T follicular helper cell (primary cell): ENCODE results near the gene PEAK3.

Experiments used
- DNase-seq: peaks from one replicate; pipeline ENCODE4 v3.0.0-alpha.2; 2020; ENCODE audit warnings: low read depth

Gene PEAK3

GRCh38 chr19:2249880-2250765 lies 31.9 kb downstream of the PEAK3 start:
- DNase-seq = no peak

GRCh38 chr19:2249010-2249866 lies 32.7 kb downstream of the PEAK3 start, which contains the start of gene AMH:
TSS of gene AMH (plus strand) at chr19:2249323. CDS start at chr19:2249333, 10 bp downstream.
- no peak for DNase-seq

GRCh38 chr19:2248136-2249009 lies 33.6 kb downstream of the PEAK3 start:
- DNase-seq = no peak

GRCh38 chr19:2247433-2248101 lies 34.4 kb downstream of the PEAK3 start:
- DNase-seq = no peak

- DNase-seq = no peak
Observed at GRCh38 chr19:2246801-2247361, 35.1 kb downstream of the PEAK3 start.

GRCh38 chr19:2246014-2246620 lies 35.9 kb downstream of the PEAK3 start:
- DNase-seq = no peak

- DNase-seq = no peak
Observed at GRCh38 chr19:2245273-2245672, 36.7 kb downstream of the PEAK3 start.

- DNase-seq = no peak
Observed at GRCh38 chr19:2244486-2244885, 37.5 kb downstream of the PEAK3 start.

GRCh38 chr19:2244125-2244411 lies 37.9 kb downstream of the PEAK3 start:
- DNase-seq = no peak

GRCh38 chr19:2243274-2244124 lies 38.5 kb downstream of the PEAK3 start:
- no peak for DNase-seq

- no peak for DNase-seq
Observed at GRCh38 chr19:2242816-2243215, 39.2 kb downstream of the PEAK3 start.

- DNase-seq = no peak
Observed at GRCh38 chr19:2242092-2242537, 39.9 kb downstream of the PEAK3 start.

GRCh38 chr19:2240881-2241760 lies 40.9 kb downstream of the PEAK3 start:
- DNase-seq = no peak

GRCh38 chr19:2239771-2240770 lies 41.9 kb downstream of the PEAK3 start:
- peak; percentile 33 for DNase-seq

GRCh38 chr19:2239173-2239572 lies 42.8 kb downstream of the PEAK3 start:
- DNase-seq = no peak

- no peak for DNase-seq
Observed at GRCh38 chr19:2237869-2238153, 44.2 kb downstream of the PEAK3 start.

GRCh38 chr19:2237051-2237868 lies 44.7 kb downstream of the PEAK3 start:
- DNase-seq = no peak
